Panc1 (cell line): ENCODE data around the gene RAD51AP1. TPM values are rescaled to one million over a fixed set of nuclear protein-coding genes. Genes with fewer than 3 reads are reported as not detected.

Source experiments
- ATAC-seq: fragments of 200-7000 bp; cut with Tn5 transposase; 2 replicates; pipeline ENCODE4 v1.9.1; 2020; ENCODE audit warnings: mild to moderate bottlenecking, moderate library complexity
- BruUV-seq: library from RNA; stranded (reverse); fragments of 400-500 nt; replicated peaks from 2 replicates; lab custom pipeline; 2021; lab: Mats Ljungman, UMichigan
- CTCF ChIA-PET: fragments of 300-600 bp; sonication (Branson Sonifier 250); formaldehyde crosslinking; loops from one replicate; lab custom pipeline; 2022; ENCODE audit warnings: antibody characterized with exemption; lab: Charles Lee
- POLR2A ChIA-PET: fragments of 300-600 bp; sonication (Branson Sonifier 250); formaldehyde crosslinking; loops from one replicate; lab custom pipeline; 2022; ENCODE audit warnings: antibody characterized with exemption; lab: Charles Lee
- DNase-seq: peaks from one replicate; pipeline ENCODE4 v3.0.0-alpha.2; 2010; ENCODE audit warnings: low read depth, low spot score
- H3K27ac ChIP-seq: 2 replicates; pipeline ENCODE4 v1.5.1; 2011; ENCODE audit warnings: mild to moderate bottlenecking, low read length, inconsistent platforms
- H3K27me3 ChIP-seq: fragments of 200-500 bp; sonication (Bioruptor generic); 2 replicates; pipeline ENCODE4 v1.6.0; 2014; ENCODE audit warnings: low read length, inconsistent platforms; ENCODE audit not compliant: control insufficient read depth, insufficient read depth
- H3K36me3 ChIP-seq: fragments of 200-500 bp; sonication (Bioruptor generic); 2 replicates; pipeline ENCODE4 v1.5.1; 2014; ENCODE audit warnings: inconsistent platforms, mild to moderate bottlenecking, low read length, moderate library complexity; ENCODE audit not compliant: control insufficient read depth, insufficient read depth
- H3K4me1 ChIP-seq: 2 replicates; pipeline ENCODE4 v1.5.1; 2011; ENCODE audit warnings: inconsistent platforms, mild to moderate bottlenecking, low read length, moderate library complexity; ENCODE audit not compliant: control insufficient read depth, insufficient read depth
- H3K4me3 ChIP-seq, 2 experiments: 2 replicates each; pipeline ENCODE4 v1.5.1; 2011 to 2012; ENCODE audit warnings: low read depth in 2 of 2, low read length in 2 of 2, mild to moderate bottlenecking in 2 of 2, inconsistent platforms in 1 of 2, moderate library complexity in 1 of 2
- H3K9me3 ChIP-seq: fragments of 200-500 bp; sonication (Bioruptor generic); 2 replicates; pipeline ENCODE4 v1.5.1; 2014; ENCODE audit warnings: low read depth, mild to moderate bottlenecking, inconsistent platforms, low read length, moderate library complexity; ENCODE audit not compliant: control insufficient read depth, insufficient read depth
- POLR2AphosphoS5 ChIP-seq: IDR thresholded peaks from 2 replicates; pipeline ENCODE4 v1.6.1; 2012; ENCODE audit warnings: mild to moderate bottlenecking, low read depth, low read length, moderate library complexity
- SIN3A ChIP-seq: IDR thresholded peaks from 2 replicates; pipeline ENCODE4 v1.6.1; 2012; ENCODE audit warnings: low read depth, mild to moderate bottlenecking, low read length, moderate library complexity, borderline replicate concordance; ENCODE audit not compliant: insufficient read depth
- TCF7L2 ChIP-seq: IDR thresholded peaks from 2 replicates; pipeline ENCODE4 v1.6.1; 2011; ENCODE audit warnings: mild to moderate bottlenecking, low read depth, low read length, inconsistent platforms
- in situ Hi-C: cut with HindIII; loops from 2 replicates; pipeline ENCODE4 v1.10.0; 2016; ENCODE audit warnings: low sequenced_read_pairs, low pct_unique_long_range_greater_than_20kb
- intact Hi-C: fragments of 100-400 bp; cut with micrococcal nuclease; formaldehyde crosslinking; loops from one replicate; pipeline ENCODE4 v1.10.0; 2022; ENCODE audit not compliant: unreplicated experiment
- total RNA-seq: library from RNA; stranded (reverse); gene quantifications from one replicate; pipeline ENCODE4 v1.2.1, GENCODE V29; 2021; ENCODE audit not compliant: unreplicated experiment
- TF ChIP-seq, protein P1 (sequence below), 2 experiments: IDR thresholded peaks; 2 replicates each; pipeline ENCODE4 v1.6.1; 2011 to 2012; ENCODE audit warnings: low read depth in 2 of 2, control low read depth in 1 of 2, low read length in 1 of 2, mild to moderate bottlenecking in 1 of 2, moderate library complexity in 1 of 2; ENCODE audit not compliant: insufficient read depth in 1 of 2
- TF ChIP-seq, protein P2 (sequence below): fragments of 450-650 bp; IDR thresholded peaks from 2 replicates; pipeline ENCODE4 v1.5.1; 2017; ENCODE audit warnings: mild to moderate bottlenecking

RAD51AP1 gene
- total RNA-seq, 1 experiment from 2014 or later = 18.1 TPM

DNA sequence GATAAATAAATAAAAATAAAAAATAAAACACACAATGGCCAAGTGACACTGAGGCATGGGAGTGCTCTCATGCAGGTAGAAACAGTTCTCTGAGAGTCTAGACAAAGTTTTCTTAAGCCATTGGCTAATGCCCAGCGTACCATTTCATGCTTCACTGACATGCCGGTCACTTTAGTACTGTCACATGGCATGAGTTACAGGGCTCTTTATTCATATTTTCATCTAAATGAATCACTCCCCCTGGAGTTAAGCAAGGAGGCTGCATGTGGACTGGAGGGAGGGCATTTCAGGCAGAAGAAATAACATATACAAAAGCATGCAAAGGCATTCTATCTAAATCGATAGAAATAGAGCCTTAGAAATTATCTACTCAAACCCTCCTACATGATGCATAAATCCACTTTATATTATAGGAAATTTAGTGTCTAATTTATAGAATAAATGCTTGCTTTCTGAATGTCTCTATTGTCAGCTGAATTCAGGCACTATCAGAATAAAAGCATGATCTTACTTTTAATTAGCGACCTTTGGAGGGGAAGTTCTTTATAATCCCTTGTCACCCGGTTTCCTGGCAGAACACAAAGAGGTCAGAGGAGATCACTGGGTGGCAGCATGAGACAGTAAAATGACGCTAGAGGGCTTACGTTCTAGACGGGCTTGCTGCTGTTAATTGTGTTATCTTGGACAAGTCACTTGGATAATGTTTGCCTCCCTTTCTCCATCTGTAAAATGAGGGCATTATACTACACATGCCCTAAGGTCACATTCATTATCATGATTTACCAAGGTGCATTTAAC, 40.8 kb downstream of the RAD51AP1 start:
- peak; percentile 4 for DNase-seq
- Histone ChIP-seq H3K4me3 (no peak overlapping the region), H3K9me3 (no peaks in the 10 kb centered on the region), H3K27ac (no peak overlapping the region), H3K4me1 (no peaks in the 10 kb centered on the region), H3K36me3 (no peaks in the 10 kb centered on the region), H3K27me3 (no peaks in the 10 kb centered on the region)
- TF ChIP-seq, protein P1, sequence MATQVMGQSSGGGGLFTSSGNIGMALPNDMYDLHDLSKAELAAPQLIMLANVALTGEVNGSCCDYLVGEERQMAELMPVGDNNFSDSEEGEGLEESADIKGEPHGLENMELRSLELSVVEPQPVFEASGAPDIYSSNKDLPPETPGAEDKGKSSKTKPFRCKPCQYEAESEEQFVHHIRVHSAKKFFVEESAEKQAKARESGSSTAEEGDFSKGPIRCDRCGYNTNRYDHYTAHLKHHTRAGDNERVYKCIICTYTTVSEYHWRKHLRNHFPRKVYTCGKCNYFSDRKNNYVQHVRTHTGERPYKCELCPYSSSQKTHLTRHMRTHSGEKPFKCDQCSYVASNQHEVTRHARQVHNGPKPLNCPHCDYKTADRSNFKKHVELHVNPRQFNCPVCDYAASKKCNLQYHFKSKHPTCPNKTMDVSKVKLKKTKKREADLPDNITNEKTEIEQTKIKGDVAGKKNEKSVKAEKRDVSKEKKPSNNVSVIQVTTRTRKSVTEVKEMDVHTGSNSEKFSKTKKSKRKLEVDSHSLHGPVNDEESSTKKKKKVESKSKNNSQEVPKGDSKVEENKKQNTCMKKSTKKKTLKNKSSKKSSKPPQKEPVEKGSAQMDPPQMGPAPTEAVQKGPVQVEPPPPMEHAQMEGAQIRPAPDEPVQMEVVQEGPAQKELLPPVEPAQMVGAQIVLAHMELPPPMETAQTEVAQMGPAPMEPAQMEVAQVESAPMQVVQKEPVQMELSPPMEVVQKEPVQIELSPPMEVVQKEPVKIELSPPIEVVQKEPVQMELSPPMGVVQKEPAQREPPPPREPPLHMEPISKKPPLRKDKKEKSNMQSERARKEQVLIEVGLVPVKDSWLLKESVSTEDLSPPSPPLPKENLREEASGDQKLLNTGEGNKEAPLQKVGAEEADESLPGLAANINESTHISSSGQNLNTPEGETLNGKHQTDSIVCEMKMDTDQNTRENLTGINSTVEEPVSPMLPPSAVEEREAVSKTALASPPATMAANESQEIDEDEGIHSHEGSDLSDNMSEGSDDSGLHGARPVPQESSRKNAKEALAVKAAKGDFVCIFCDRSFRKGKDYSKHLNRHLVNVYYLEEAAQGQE (IDR thresholded peaks at IDR 0.05; ENCODE audit: insufficient read depth in 1 of 2, low read depth in 2 of 2, low read length in 1 of 2) = no peak
- TF ChIP-seq, protein P2, sequence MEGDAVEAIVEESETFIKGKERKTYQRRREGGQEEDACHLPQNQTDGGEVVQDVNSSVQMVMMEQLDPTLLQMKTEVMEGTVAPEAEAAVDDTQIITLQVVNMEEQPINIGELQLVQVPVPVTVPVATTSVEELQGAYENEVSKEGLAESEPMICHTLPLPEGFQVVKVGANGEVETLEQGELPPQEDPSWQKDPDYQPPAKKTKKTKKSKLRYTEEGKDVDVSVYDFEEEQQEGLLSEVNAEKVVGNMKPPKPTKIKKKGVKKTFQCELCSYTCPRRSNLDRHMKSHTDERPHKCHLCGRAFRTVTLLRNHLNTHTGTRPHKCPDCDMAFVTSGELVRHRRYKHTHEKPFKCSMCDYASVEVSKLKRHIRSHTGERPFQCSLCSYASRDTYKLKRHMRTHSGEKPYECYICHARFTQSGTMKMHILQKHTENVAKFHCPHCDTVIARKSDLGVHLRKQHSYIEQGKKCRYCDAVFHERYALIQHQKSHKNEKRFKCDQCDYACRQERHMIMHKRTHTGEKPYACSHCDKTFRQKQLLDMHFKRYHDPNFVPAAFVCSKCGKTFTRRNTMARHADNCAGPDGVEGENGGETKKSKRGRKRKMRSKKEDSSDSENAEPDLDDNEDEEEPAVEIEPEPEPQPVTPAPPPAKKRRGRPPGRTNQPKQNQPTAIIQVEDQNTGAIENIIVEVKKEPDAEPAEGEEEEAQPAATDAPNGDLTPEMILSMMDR = peak; percentile 37; the same call in 1 of the 2 replicates
- BruUV-seq = no TSS peak
- in situ Hi-C loops = no loop called here
- intact Hi-C loops = no loop called here
- CTCF ChIA-PET = no interaction called here
- POLR2A ChIA-PET = no interaction called here
- no peak for ATAC-seq

DNA sequence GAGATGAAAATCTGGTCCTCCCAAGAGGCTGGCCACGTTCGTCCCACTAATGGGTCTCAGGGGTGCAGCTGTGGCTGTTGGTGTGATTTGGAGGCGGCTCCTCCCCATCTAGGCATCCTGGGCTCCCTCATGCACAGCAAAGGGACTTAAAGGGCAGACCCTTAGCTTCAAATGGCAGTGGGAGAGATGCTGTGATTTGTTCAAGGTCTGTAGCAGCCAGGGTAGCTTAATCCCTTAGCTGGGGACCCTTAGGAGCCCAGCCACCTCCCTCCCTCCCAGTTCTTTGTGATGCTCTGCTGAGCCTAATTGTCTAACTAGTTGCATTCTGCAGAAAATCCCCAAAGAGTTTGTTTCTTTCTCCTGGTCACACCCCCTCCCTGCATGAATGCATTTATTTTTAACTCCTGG, 41.6 kb downstream of the RAD51AP1 start:
- H3K27ac ChIP-seq = no peak overlapping the region
- H3K9me3 ChIP-seq = no peaks in the 10 kb centered on the region
- no peak for DNase-seq
- no peak overlapping the region for H3K4me3 ChIP-seq
- TF ChIP-seq TCF7L2 (no peak), POLR2AphosphoS5 (no peak), SIN3A (no peak)
- TF ChIP-seq, protein P2 = no peak
- TF ChIP-seq, protein P1 (IDR thresholded peaks at IDR 0.05; ENCODE audit: insufficient read depth in 1 of 2, low read depth in 2 of 2, low read length in 1 of 2) = no peak
- no TSS peak for BruUV-seq
- in situ Hi-C loops (no loop called here), intact Hi-C loops (no loop called here)
- H3K36me3 ChIP-seq = no peaks in the 10 kb centered on the region
- no peak for ATAC-seq
- no peaks in the 10 kb centered on the region for H3K27me3 ChIP-seq
- POLR2A ChIA-PET = no interaction called here
- CTCF ChIA-PET = no interaction called here
- no peaks in the 10 kb centered on the region for H3K4me1 ChIP-seq
